ENCODE results near the gene NEUROG1. TPM values are rescaled to one million over a fixed set of nuclear protein-coding genes. Genes with fewer than 3 reads are reported as not detected.

Gene NEUROG1
- total and polyA plus RNA-seq, 2 of the 13 experiments (the other 11 are each of a cell fraction or from before 2014, with no cell fraction given): not detected

DNA sequence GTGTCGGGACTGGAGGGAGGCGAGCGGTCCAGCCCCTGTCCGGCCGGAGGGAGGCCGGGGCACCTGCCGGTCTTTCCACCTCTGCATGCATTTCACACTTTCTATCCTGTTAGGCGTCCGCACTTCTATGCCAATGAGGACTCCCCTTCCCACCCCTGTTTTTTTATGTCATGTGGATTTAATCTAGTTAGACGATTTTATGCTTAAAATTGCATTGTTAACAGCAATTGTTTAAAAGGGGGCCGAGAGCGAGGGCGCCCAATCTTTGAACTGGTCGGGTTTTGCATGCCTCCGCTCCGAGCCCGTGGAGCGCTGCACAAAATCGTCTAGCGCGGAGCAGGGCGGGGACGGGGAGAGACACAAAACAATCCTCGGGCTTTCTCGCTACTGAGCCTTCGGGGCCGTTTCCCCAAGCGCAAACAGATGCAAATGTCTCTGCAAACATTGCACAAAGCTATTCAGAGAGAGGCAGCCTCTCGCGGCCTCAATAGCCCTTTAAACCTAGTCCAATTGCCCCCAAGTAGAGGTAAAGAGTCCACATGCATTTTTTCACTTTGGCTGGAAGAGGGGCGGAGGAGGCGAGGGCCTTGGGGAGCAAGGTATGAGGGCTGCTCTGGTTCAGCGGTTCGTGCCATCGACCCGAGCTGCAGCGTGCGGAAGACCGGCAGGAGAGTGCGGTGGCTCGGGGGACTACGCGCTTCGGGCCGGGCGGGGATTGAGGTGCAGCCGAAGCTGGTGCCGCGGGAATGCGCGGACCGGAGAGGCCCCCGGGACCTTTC lies 46.1 kb downstream of the NEUROG1 start (continued):
- TF ChIP-seq, protein P1, sequence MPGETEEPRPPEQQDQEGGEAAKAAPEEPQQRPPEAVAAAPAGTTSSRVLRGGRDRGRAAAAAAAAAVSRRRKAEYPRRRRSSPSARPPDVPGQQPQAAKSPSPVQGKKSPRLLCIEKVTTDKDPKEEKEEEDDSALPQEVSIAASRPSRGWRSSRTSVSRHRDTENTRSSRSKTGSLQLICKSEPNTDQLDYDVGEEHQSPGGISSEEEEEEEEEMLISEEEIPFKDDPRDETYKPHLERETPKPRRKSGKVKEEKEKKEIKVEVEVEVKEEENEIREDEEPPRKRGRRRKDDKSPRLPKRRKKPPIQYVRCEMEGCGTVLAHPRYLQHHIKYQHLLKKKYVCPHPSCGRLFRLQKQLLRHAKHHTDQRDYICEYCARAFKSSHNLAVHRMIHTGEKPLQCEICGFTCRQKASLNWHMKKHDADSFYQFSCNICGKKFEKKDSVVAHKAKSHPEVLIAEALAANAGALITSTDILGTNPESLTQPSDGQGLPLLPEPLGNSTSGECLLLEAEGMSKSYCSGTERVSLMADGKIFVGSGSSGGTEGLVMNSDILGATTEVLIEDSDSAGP (CRISPR knock-in tag; IDR thresholded peaks at IDR 0.05; ENCODE audit: borderline replicate concordance): peak; percentile 29; the same call in 1 of the 2 replicates
- no peak for TF ChIP-seq ZNF124 (CRISPR knock-in tag; IDR thresholded peaks at IDR 0.05)
- TF ChIP-seq, protein P2, sequence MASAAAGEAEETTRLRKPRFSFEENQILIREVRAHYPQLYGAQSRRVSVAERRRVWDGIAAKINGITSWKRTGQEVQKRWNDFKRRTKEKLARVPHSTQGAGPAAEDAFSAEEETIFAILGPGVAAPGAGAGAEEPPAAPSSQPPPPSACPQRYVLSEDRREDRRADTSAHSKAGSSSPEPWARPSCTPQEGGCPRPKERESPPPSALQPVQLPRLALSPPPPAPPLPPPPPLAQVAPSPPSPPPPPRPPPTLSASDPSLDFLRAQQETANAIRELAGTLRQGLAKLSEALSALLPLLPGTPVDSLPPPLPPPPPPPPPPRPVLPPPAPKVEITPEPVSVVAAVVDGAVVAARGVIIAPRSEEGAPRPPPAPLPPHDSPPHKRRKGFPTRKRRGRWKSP (CRISPR knock-in tag; IDR thresholded peaks at IDR 0.05): peak; percentile 83; the same call in 1 of the 2 replicates
- TF ChIP-seq, protein P3, sequence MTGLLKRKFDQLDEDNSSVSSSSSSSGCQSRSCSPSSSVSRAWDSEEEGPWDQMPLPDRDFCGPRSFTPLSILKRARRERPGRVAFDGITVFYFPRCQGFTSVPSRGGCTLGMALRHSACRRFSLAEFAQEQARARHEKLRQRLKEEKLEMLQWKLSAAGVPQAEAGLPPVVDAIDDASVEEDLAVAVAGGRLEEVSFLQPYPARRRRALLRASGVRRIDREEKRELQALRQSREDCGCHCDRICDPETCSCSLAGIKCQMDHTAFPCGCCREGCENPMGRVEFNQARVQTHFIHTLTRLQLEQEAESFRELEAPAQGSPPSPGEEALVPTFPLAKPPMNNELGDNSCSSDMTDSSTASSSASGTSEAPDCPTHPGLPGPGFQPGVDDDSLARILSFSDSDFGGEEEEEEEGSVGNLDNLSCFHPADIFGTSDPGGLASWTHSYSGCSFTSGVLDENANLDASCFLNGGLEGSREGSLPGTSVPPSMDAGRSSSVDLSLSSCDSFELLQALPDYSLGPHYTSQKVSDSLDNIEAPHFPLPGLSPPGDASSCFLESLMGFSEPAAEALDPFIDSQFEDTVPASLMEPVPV (CRISPR knock-in tag; IDR thresholded peaks at IDR 0.05): peak; percentile 59; the same call in 1 of the 2 replicates
- TF ChIP-seq, protein P4, sequence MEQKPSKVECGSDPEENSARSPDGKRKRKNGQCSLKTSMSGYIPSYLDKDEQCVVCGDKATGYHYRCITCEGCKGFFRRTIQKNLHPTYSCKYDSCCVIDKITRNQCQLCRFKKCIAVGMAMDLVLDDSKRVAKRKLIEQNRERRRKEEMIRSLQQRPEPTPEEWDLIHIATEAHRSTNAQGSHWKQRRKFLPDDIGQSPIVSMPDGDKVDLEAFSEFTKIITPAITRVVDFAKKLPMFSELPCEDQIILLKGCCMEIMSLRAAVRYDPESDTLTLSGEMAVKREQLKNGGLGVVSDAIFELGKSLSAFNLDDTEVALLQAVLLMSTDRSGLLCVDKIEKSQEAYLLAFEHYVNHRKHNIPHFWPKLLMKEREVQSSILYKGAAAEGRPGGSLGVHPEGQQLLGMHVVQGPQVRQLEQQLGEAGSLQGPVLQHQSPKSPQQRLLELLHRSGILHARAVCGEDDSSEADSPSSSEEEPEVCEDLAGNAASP (CRISPR knock-in tag; IDR thresholded peaks at IDR 0.05; ENCODE audit: borderline replicate concordance): peak; percentile 79; the same call in 1 of the 2 replicates
- no peak for TF ChIP-seq MTF1 (CRISPR knock-in tag; IDR thresholded peaks at IDR 0.05)
- TF ChIP-seq TGIF2 (CRISPR knock-in tag; IDR thresholded peaks at IDR 0.05): no peak
- peak; percentile 79 for TF ChIP-seq ISL2 (CRISPR knock-in tag; IDR thresholded peaks at IDR 0.05)
- TF ChIP-seq, protein P5, sequence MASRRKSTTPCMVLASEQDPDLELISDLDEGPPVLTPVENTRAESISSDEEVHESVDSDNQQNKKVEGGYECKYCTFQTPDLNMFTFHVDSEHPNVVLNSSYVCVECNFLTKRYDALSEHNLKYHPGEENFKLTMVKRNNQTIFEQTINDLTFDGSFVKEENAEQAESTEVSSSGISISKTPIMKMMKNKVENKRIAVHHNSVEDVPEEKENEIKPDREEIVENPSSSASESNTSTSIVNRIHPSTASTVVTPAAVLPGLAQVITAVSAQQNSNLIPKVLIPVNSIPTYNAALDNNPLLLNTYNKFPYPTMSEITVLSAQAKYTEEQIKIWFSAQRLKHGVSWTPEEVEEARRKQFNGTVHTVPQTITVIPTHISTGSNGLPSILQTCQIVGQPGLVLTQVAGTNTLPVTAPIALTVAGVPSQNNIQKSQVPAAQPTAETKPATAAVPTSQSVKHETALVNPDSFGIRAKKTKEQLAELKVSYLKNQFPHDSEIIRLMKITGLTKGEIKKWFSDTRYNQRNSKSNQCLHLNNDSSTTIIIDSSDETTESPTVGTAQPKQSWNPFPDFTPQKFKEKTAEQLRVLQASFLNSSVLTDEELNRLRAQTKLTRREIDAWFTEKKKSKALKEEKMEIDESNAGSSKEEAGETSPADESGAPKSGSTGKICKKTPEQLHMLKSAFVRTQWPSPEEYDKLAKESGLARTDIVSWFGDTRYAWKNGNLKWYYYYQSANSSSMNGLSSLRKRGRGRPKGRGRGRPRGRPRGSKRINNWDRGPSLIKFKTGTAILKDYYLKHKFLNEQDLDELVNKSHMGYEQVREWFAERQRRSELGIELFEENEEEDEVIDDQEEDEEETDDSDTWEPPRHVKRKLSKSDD (CRISPR knock-in tag; IDR thresholded peaks at IDR 0.05; ENCODE audit: low read depth): no peak
- TF ChIP-seq PITX1 (CRISPR knock-in tag; IDR thresholded peaks at IDR 0.05): peak; percentile 93
- TF ChIP-seq HNRNPLL (IDR thresholded peaks at IDR 0.05; ENCODE audit: low read depth, low read length, poor library complexity, severe bottlenecking): peak; percentile 48
- peak; percentile 58; the same call in 1 of the 2 replicates for TF ChIP-seq ARNT2 (CRISPR knock-in tag; IDR thresholded peaks at IDR 0.05; ENCODE audit: low read depth)
- TF ChIP-seq MED1 (CRISPR knock-in tag; IDR thresholded peaks at IDR 0.05): peak; percentile 16; the same call in 1 of the 2 replicates
- TF ChIP-seq KLF12 (CRISPR knock-in tag; IDR thresholded peaks at IDR 0.05; ENCODE audit: borderline replicate concordance): 0 out of 2 replicates have a peak, but pooled peaks have one; percentile 48
- TF ChIP-seq HNF4A (CRISPR knock-in tag; IDR thresholded peaks at IDR 0.05): peak; percentile 83
- no peak for TF ChIP-seq ELF1 (CRISPR knock-in tag; IDR thresholded peaks at IDR 0.05)
